ENCODE measurements around the gene NKPD1.

Gene NKPD1

GRCh38 chr19:45152504-45153338 is 8.1 kb downstream of the NKPD1 start:
- DNase-seq, result peak; percentile 61

GRCh38 chr19:45151821-45152503 is 8.8 kb downstream of the NKPD1 start:
- no peak for DNase-seq

- no peak for DNase-seq
Measured at GRCh38 chr19:45151320-45151719, 9.5 kb downstream of the NKPD1 start.

- no peak for DNase-seq
Measured at GRCh38 chr19:45150751-45151281, 10.0 kb downstream of the NKPD1 start.

- no peak for DNase-seq
Measured at GRCh38 chr19:45150180-45150579, 10.6 kb downstream of the NKPD1 start.

- no peak for DNase-seq
Measured at GRCh38 chr19:45149129-45149528, 11.7 kb downstream of the NKPD1 start.

GRCh38 chr19:45147835-45148676 is 12.7 kb downstream of the NKPD1 start:
- no peak for DNase-seq

- no peak for DNase-seq
Measured at GRCh38 chr19:45146741-45147205, 14.0 kb downstream of the NKPD1 start.

- no peak for DNase-seq
Measured at GRCh38 chr19:45146251-45146650, 14.5 kb downstream of the NKPD1 start.

- DNase-seq, result no peak
Measured at GRCh38 chr19:45145270-45146189, 15.3 kb downstream of the NKPD1 start.

- DNase-seq, result no peak
Measured at GRCh38 chr19:45144431-45145269, 16.1 kb downstream of the NKPD1 start.

- no peak for DNase-seq
Measured at GRCh38 chr19:45142726-45143110, 18.1 kb downstream of the NKPD1 start.

- no peak for DNase-seq
Measured at GRCh38 chr19:45142016-45142725, 18.6 kb downstream of the NKPD1 start.

GRCh38 chr19:45141203-45141900 is 19.4 kb downstream of the NKPD1 start:
- DNase-seq, result no peak

GRCh38 chr19:45140533-45140932 is 20.2 kb downstream of the NKPD1 start:
- no peak for DNase-seq

GRCh38 chr19:45140144-45140503 is 20.7 kb downstream of the NKPD1 start:
- DNase-seq, result no peak

GRCh38 chr19:45139286-45140143 is 21.3 kb downstream of the NKPD1 start:
- no peak for DNase-seq

GRCh38 chr19:45138303-45138751 is 22.5 kb downstream of the NKPD1 start:
- no peak for DNase-seq

All from CD4-positive, alpha-beta T cell treated with Interleukin-21 for 1 hour (primary cell).